Loucy (cell line): ENCODE data around the gene MYL6.
"Not testable (repeated sequence)": the region's sequence is repeated elsewhere in the genome, so short reads cannot be mapped to it uniquely, and the experiment has no call there.

ENCODE experiments used
- EZH2phosphoT487 ChIP-seq: fragments of 200-600 bp; IDR thresholded peaks from 2 replicates; pipeline ENCODE4 v1.6.1; 2018; ENCODE audit warnings: antibody characterized with exemption, mild to moderate bottlenecking, moderate library complexity, borderline replicate concordance
- TF ChIP-seq, protein P1 (sequence below): fragments of 200-600 bp; sonication (generic); conservative IDR thresholded peaks from 2 replicates; pipeline ENCODE4 v1.5.1; 2014; ENCODE audit warnings: mild to moderate bottlenecking, antibody characterized with exemption, low read length

DNA sequence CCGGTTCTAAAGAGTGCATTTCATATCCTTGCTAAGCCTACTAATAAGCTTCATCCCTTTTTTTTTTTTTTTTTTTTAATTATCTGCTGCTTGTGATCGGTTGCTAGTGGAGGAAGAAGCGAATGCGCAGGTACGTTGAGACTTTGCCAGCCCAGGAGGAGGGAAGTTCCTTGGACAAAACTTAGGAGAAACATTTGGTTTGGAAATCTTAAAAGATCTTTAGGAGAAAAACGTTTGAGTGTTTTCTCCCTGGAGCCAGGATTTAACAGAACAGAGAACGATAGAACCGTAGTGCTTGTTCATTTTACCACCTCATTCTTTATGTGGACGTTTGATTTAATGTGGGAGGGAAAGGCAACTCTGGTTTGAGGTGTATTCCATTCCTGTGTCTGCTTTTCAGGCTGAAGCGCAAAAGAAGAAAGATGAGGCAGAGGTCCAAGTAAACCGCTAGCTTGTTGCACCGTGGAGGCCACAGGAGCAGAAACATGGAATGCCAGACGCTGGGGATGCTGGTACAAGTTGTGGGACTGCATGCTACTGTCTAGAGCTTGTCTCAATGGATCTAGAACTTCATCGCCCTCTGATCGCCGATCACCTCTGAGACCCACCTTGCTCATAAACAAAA is 41.0 kb upstream of the MYL6 start:
- TF ChIP-seq, protein P1, sequence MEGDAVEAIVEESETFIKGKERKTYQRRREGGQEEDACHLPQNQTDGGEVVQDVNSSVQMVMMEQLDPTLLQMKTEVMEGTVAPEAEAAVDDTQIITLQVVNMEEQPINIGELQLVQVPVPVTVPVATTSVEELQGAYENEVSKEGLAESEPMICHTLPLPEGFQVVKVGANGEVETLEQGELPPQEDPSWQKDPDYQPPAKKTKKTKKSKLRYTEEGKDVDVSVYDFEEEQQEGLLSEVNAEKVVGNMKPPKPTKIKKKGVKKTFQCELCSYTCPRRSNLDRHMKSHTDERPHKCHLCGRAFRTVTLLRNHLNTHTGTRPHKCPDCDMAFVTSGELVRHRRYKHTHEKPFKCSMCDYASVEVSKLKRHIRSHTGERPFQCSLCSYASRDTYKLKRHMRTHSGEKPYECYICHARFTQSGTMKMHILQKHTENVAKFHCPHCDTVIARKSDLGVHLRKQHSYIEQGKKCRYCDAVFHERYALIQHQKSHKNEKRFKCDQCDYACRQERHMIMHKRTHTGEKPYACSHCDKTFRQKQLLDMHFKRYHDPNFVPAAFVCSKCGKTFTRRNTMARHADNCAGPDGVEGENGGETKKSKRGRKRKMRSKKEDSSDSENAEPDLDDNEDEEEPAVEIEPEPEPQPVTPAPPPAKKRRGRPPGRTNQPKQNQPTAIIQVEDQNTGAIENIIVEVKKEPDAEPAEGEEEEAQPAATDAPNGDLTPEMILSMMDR: not testable (repeated sequence)
- TF ChIP-seq EZH2phosphoT487: not testable (repeated sequence)
